ENCODE data around the gene CLTA.

- TF ChIP-seq POLR2A (IDR thresholded peaks at IDR 0.05; ENCODE audit: low read depth, low read length) (no peak), PAX5 (IDR thresholded peaks at IDR 0.05; ENCODE audit: insufficient read depth, low read length, severe bottlenecking) (no peak)
Observed at GRCh38 chr9:36218411-36218901, 27.7 kb downstream of the CLTA start.

Measured in GM12891 (cell line).